OCI-LY7 (cell line): ENCODE data around the gene CTNNA2.

ENCODE experiments used
- EZH2phosphoT487 ChIP-seq: fragments of 200-600 bp; sonication (generic); IDR thresholded peaks from 2 replicates; pipeline ENCODE4 v1.6.1; 2018; ENCODE audit warnings: low read depth, borderline replicate concordance, mild to moderate bottlenecking, mixed run types, antibody characterized with exemption, low read length, moderate library complexity, mixed read lengths
- TF ChIP-seq, protein P1 (sequence below): fragments of 200-600 bp; sonication (generic); conservative IDR thresholded peaks from 2 replicates; pipeline ENCODE4 v1.5.1; 2014; ENCODE audit warnings: mild to moderate bottlenecking, antibody characterized with exemption, low read length, moderate library complexity, mixed read lengths

GRCh38 chr2:80242355-80242910, 729.6 kb downstream of the CTNNA2 start:
- TF ChIP-seq, protein P1, sequence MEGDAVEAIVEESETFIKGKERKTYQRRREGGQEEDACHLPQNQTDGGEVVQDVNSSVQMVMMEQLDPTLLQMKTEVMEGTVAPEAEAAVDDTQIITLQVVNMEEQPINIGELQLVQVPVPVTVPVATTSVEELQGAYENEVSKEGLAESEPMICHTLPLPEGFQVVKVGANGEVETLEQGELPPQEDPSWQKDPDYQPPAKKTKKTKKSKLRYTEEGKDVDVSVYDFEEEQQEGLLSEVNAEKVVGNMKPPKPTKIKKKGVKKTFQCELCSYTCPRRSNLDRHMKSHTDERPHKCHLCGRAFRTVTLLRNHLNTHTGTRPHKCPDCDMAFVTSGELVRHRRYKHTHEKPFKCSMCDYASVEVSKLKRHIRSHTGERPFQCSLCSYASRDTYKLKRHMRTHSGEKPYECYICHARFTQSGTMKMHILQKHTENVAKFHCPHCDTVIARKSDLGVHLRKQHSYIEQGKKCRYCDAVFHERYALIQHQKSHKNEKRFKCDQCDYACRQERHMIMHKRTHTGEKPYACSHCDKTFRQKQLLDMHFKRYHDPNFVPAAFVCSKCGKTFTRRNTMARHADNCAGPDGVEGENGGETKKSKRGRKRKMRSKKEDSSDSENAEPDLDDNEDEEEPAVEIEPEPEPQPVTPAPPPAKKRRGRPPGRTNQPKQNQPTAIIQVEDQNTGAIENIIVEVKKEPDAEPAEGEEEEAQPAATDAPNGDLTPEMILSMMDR: no peak
- no peak for TF ChIP-seq EZH2phosphoT487
